IMR-90 (cell line): ENCODE measurements around the gene RNF38.

ENCODE experiments used
- CHD1 ChIP-seq: IDR thresholded peaks from 2 replicates; pipeline ENCODE4 v1.6.1; 2012; ENCODE audit warnings: low read depth, low read length, improper control_type of control experiment
- FOS ChIP-seq: fragments of 150-350 bp; IDR thresholded peaks from 2 replicates; pipeline ENCODE4 v1.6.1; 2016; ENCODE audit warnings: low read depth, low read length
- MAZ ChIP-seq: IDR thresholded peaks from 2 replicates; pipeline ENCODE4 v1.6.1; 2012; ENCODE audit warnings: low read depth, mild to moderate bottlenecking, low read length, improper control_type of control experiment, moderate library complexity, borderline replicate concordance
- MXI1 ChIP-seq: IDR thresholded peaks from 2 replicates; pipeline ENCODE4 v1.6.1; 2012; ENCODE audit warnings: low read depth, mild to moderate bottlenecking, low read length, moderate library complexity, borderline replicate concordance
- POLR2A ChIP-seq: IDR thresholded peaks from 2 replicates; pipeline ENCODE4 v1.6.1; 2012; ENCODE audit warnings: mild to moderate bottlenecking, low read depth, low read length
- RAD21 ChIP-seq: IDR thresholded peaks from 2 replicates; pipeline ENCODE4 v1.6.1; 2012; ENCODE audit warnings: low read length, improper control_type of control experiment
- RCOR1 ChIP-seq: IDR thresholded peaks from 2 replicates; pipeline ENCODE4 v1.6.1; 2012; ENCODE audit warnings: mild to moderate bottlenecking, low read length, improper control_type of control experiment; ENCODE audit not compliant: insufficient replicate concordance
- RFX5 ChIP-seq: IDR thresholded peaks from 2 replicates; pipeline ENCODE4 v1.8.0; 2012; ENCODE audit warnings: low read depth, mild to moderate bottlenecking, low read length, moderate library complexity
- SMC3 ChIP-seq: fragments of 150-350 bp; IDR thresholded peaks from 2 replicates; pipeline ENCODE4 v1.6.1; 2016; ENCODE audit warnings: low read depth, mild to moderate bottlenecking, antibody characterized with exemption, low read length, moderate library complexity
- TF ChIP-seq, protein P1 (sequence below): conservative IDR thresholded peaks from 2 replicates; pipeline ENCODE4 v1.5.1; 2012; ENCODE audit warnings: mild to moderate bottlenecking, low read depth, low read length, improper control_type of control experiment

DNA sequence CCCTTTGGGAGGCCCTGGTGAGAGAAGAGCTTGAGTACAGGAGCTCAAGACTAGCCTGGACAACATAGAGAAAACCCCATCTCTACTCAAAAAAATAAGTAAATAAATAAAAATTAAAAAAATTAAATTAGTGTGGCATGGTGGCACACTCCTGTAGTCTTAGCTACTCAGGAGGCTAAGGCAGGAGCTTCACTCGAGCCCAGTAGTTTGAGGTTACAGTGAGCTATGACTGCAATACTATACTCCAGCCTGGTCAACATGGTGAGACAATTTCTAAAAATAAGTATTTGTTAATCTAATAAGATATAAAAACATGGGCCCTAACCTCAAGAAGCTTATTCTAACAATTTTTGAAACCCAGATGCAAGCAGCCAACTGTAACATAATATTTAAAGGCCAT is 7.6 kb downstream of the RNF38 start:
- TF ChIP-seq, protein P1, sequence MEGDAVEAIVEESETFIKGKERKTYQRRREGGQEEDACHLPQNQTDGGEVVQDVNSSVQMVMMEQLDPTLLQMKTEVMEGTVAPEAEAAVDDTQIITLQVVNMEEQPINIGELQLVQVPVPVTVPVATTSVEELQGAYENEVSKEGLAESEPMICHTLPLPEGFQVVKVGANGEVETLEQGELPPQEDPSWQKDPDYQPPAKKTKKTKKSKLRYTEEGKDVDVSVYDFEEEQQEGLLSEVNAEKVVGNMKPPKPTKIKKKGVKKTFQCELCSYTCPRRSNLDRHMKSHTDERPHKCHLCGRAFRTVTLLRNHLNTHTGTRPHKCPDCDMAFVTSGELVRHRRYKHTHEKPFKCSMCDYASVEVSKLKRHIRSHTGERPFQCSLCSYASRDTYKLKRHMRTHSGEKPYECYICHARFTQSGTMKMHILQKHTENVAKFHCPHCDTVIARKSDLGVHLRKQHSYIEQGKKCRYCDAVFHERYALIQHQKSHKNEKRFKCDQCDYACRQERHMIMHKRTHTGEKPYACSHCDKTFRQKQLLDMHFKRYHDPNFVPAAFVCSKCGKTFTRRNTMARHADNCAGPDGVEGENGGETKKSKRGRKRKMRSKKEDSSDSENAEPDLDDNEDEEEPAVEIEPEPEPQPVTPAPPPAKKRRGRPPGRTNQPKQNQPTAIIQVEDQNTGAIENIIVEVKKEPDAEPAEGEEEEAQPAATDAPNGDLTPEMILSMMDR = no peak
- no peak for TF ChIP-seq POLR2A
- TF ChIP-seq MAZ = no peak
- no peak for TF ChIP-seq SMC3
- TF ChIP-seq RAD21 = no peak
- no peak for TF ChIP-seq FOS
- TF ChIP-seq RCOR1 = no peak
- TF ChIP-seq RFX5 = no peak
- no peak for TF ChIP-seq MXI1
- no peak for TF ChIP-seq CHD1
